RPMI7951 (cell line): ENCODE measurements around the gene DNAH17. TPM values are rescaled to one million over a fixed set of nuclear protein-coding genes. Genes with fewer than 3 reads are reported as not detected.

ENCODE experiments used
- DNase-seq: peaks from one replicate; pipeline ENCODE4 v3.0.0-alpha.2; 2012; ENCODE audit warnings: low read depth
- total RNA-seq: library from RNA; depleted of rRNA; stranded (reverse); fragments of >200 nt; shearing (Covaris generic); gene quantifications from 2 replicates; pipeline ENCODE4 v1.2.3, GENCODE V29; 2014

The DNAH17 gene
- total RNA-seq, 1 experiment from 2014 or later, result 0.12 TPM

- peak; percentile 74 for DNase-seq
Observed at GRCh38 chr17:78415821-78416711, 161.1 kb downstream of the DNAH17 start.

- no peak for DNase-seq
Observed at GRCh38 chr17:78414178-78415162, 162.7 kb downstream of the DNAH17 start.

DNA sequence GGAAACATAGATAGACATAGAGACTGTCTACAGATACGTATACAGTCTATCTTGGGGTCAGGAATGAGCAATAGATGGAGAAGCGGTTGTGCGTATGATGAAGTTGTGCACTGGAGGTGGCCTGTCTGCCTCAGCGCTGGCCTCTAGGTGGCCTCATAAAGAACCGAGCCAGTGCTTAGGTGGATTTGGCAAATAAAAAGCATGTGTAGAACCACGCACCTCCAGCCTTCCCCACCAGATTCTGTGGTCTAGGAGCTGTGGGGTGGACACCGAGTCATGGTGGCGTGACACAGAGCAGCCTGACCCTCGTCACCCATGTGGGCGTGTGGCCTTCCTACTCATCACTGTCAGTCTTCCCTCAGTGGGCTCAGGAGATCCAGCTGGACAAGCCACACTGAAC, 164.8 kb downstream of the DNAH17 start:
- peak; percentile 13 for DNase-seq

DNA sequence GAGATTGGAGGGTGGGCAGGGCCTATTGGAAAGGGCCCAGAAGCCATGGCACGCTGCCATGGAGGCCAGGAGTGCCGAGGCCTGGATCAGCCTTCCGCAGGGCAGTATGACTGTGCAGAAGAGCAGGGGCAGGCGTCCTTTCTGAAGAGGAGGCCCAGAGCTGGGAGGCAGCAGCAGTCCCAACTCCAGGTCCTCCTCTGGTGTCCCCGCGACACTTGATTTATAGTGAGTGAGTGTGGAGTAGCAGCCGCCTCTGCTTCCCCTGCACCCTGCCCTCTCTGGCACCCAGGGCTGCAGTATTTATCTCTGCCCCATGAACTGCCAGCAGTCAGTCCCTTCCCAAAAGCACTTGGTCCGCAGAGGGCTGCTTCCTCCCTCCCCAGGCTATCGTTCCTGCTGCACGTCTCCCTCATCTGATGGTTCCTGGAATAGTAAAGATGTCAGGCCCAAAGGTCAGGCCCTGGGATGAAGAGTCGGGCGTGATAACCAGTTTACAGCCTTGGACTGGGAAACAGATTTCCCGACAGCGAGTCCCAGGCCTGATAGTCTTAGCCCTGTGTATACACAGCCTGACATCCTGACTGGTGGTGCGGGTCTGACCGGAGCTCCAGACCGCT, 165.8 kb downstream of the DNAH17 start:
- no peak for DNase-seq

GRCh38 chr17:78409191-78409928, 167.8 kb downstream of the DNAH17 start:
- DNase-seq, result no peak

GRCh38 chr17:78408476-78409050, 168.6 kb downstream of the DNAH17 start:
- DNase-seq, result no peak

GRCh38 chr17:78407387-78408000, 169.7 kb downstream of the DNAH17 start:
- no peak for DNase-seq

GRCh38 chr17:78406920-78407319, 170.3 kb downstream of the DNAH17 start:
- DNase-seq, result no peak

GRCh38 chr17:78406396-78406795, 170.8 kb downstream of the DNAH17 start:
- no peak for DNase-seq

GRCh38 chr17:78403822-78404221, 173.4 kb downstream of the DNAH17 start:
- no peak for DNase-seq

- DNase-seq, result peak; percentile 63
Observed at GRCh38 chr17:78401891-78402290, 175.3 kb downstream of the DNAH17 start.

- peak; percentile 89 for DNase-seq
Observed at GRCh38 chr17:78401246-78401645, 175.9 kb downstream of the DNAH17 start.

DNA sequence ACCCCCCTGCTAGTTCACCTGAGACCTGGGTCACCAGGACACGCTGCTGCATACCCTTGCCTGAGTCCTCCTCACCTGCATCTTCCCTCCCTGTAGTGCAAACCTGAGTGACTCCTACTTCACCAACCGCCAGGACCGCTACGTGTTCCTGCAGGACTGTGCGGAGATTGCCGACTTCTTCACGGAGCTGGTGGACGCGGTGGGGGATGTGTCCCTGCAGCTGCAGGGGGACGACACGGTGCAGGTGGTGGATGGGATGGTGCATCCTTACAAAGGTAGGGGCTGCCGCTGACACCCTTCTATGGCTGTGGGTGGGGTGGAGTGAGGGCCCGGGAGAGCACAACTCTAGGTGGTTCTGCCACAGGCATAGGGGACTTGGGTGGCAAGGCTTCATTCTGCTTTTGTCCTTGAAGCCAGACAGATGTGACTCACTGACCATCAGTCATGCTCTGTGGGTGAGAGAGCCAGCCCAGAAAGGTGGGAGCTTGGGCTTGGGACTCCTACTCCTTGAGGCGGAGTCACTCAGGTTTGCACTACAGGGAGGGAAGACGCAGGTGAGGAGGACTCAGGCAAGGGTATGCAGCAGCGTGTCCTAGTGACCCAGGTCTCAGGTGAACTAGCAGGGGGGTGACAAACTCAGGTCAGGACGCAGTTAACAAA, 176.5 kb downstream of the DNAH17 start:
- DNase-seq, result peak; percentile 71

DNA sequence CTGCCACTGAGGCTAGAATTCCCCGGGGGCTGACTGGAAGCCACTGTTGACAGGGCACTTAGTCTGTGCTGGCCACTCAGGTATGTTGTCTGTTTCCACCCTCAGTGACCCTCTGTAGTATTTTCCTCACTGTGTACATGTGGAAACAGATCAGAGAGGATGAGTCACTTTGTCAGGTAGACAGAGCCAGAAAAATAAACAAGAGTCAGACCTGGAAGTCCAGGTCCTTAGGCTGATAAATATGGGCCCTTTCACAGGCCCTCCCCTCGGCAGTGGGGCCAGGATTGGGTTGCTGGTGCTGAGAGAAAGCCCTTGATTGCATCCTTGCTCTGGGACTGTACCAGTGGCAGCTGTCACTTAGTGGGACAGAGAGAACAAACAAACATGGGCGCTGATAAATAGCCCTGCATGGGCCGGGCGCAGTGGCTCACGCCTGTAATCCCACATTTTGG, 177.5 kb downstream of the DNAH17 start:
- no peak for DNase-seq

DNA sequence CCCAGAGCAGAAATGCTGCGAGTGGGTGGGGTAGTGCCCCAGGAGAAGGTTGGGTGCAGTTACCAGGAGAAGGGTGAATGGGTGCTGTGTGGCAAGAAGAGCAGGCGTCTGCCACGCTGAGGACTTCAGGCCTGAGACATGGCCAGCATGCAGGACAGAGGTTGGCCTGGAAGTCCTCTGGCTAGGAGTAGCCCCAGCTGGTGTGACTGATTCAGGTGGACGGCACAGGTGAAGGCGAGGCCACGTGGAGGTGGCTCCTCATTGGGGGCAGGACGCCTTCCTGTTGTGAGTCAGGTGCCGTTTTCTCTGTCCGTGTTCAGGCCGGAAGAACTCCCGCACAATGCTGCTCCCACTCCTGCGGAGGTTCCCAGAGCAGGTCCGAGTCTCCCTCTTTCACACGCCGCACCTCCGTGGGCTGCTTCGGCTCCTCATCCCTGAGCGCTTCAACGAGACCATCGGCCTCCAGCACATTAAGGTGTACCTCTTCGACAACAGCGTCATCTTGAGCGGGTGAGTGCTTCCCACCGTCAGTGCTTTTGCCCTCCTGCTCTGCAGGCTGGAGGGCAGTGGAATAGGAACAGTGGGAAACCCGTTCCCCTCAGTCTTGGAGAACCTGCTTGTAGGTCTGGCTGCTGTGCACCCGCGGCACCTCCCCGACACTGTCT, 178.0 kb downstream of the DNAH17 start:
- DNase-seq, result no peak

GRCh38 chr17:78398390-78398789, 178.8 kb downstream of the DNAH17 start:
- DNase-seq, result no peak

GRCh38 chr17:78397681-78398101, 179.5 kb downstream of the DNAH17 start:
- DNase-seq, result no peak

DNA sequence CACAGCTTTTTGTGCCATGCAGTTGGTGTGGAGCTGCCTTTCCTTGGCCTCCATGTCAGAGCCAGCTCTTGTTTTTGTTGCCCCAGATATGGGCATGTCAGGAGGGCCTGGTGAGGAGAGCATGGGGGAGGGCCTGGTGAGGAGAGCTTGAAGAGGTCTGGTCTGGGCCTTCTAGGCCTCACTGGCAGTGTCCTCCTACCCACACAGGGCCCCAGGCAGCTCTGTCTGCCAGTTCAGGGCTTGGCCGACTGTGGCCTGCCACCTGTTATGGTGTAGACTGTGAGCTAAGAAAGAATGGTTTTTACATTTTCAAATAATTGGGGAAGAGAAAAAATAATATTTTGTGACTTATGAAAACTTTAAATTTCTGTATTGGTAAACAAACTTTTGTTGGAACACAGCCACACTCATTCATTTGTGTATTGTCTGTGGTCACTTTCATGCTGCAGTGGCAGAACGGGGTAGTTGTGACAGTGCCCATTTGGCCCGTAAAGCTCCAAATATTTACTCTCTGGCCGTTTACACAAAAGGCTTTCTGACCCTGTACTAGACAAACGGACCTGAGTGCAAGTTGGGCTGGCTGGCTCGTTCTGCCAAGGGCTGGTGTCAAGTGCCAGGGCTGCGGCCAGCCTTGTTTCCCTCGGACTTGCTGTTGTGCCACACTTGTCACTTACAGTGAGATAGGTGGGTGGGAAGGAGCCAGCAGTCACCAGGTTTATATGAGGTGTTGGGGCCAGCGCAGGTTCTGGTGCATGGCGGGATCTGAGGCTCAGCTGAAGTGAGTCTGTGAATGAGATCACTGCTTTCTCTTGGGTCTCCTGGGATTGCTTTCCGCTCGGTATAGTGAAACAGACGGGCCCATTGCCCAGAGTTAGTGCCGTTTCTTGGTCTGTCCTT, 180.5 kb downstream of the DNAH17 start:
- no peak for DNase-seq
